ENCODE data around the gene NPC1L1. TPM values are rescaled to one million over a fixed set of nuclear protein-coding genes. Genes with fewer than 3 reads are reported as not detected.

Gene NPC1L1
- total RNA-seq, 3 donors from 2014 or later = 0.03 TPM; not detected in 2

- Mint-ChIP-seq H3K4me1 (ENCODE audit: low read depth) (peaks cover 71% of the 10 kb centered on the region), H3K27me3 (ENCODE audit: low read depth) (no peaks in the 10 kb centered on the region), H3K36me3 (ENCODE audit: insufficient read depth) (peaks cover 54% of the 10 kb centered on the region), H3K4me3 (no peak overlapping the region), H3K9me3 (no peaks in the 10 kb centered on the region)
- ATAC-seq (no peak), DNase-seq (no peak)
Measured at GRCh38 chr7:44469461-44470134, 71.5 kb downstream of the NPC1L1 start.

GRCh38 chr7:44467217-44467548 lies 73.9 kb downstream of the NPC1L1 start:
- H3K36me3 Mint-ChIP-seq (ENCODE audit: insufficient read depth) = peaks cover 50% of the 10 kb centered on the region
- ATAC-seq (no peak), DNase-seq (no peak)
- H3K4me3 Mint-ChIP-seq = no peak overlapping the region
- H3K9me3 Mint-ChIP-seq = no peaks in the 10 kb centered on the region
- peaks cover 63% of the 10 kb centered on the region for H3K4me1 Mint-ChIP-seq (ENCODE audit: low read depth)
- no peaks in the 10 kb centered on the region for H3K27me3 Mint-ChIP-seq (ENCODE audit: low read depth)

GRCh38 chr7:44466300-44467216 lies 74.6 kb downstream of the NPC1L1 start:
- Mint-ChIP-seq H3K4me3 (no peak overlapping the region), H3K36me3 (ENCODE audit: insufficient read depth) (peaks cover 50% of the 10 kb centered on the region)

GRCh38 chr7:44465490-44465889 lies 75.6 kb downstream of the NPC1L1 start:
- ATAC-seq = no peak
- Mint-ChIP-seq H3K27me3 (ENCODE audit: low read depth) (no peaks in the 10 kb centered on the region), H3K9me3 (no peaks in the 10 kb centered on the region), H3K4me3 (no peak overlapping the region), H3K36me3 (ENCODE audit: insufficient read depth) (peaks cover 47% of the 10 kb centered on the region), H3K4me1 (ENCODE audit: low read depth) (peaks cover 71% of the 10 kb centered on the region)
- DNase-seq = no peak

More at GRCh38 chr7:44466300-44467216, 74.6 kb downstream of the NPC1L1 start:
- ATAC-seq (peak; percentile 47 to 65), DNase-seq (no peak)
- Mint-ChIP-seq H3K9me3 (no peaks in the 10 kb centered on the region), H3K27me3 (ENCODE audit: low read depth) (no peaks in the 10 kb centered on the region), H3K4me1 (ENCODE audit: low read depth) (peaks cover 64% of the 10 kb centered on the region)

GRCh38 chr7:44463169-44463808 lies 77.8 kb downstream of the NPC1L1 start:
- DNase-seq = no peak
- Mint-ChIP-seq H3K9me3 (no peaks in the 10 kb centered on the region), H3K27me3 (ENCODE audit: low read depth) (no peaks in the 10 kb centered on the region), H3K4me3 (no peak overlapping the region), H3K36me3 (ENCODE audit: insufficient read depth) (peaks cover 38% of the 10 kb centered on the region), H3K4me1 (ENCODE audit: low read depth) (peaks cover 67% of the 10 kb centered on the region)
- ATAC-seq = no peak

Other genes starting within 250 kb of the NPC1L1 start
- 1 to 10 TPM in 2 of 3 donors, under 1 TPM in 1; 0.33 to 1.8 (median 1.6) TPM for gene CAMK2B, start 215.7 kb downstream of the NPC1L1 start, total RNA-seq
- 10 to 100 TPM; 68.4 to 80.3 (median 75.7) TPM for gene NUDCD3, start 50.7 kb downstream of the NPC1L1 start, total RNA-seq
- gene DDX56, start 32.6 kb upstream of the NPC1L1 start, total RNA-seq = 100 to 1,000 TPM; 224 to 239 (median 224) TPM
- gene TMED4, start 40.9 kb upstream of the NPC1L1 start, total RNA-seq = 10 to 100 TPM; 71.3 to 79.4 (median 71.4) TPM
- gene OGDH, start 65.3 kb upstream of the NPC1L1 start, total RNA-seq = 100 to 1,000 TPM in 1 of 3 donors, 10 to 100 TPM in 2; 83.0 to 105 (median 97.2) TPM
- gene ZMIZ2, start 207.5 kb upstream of the NPC1L1 start, total RNA-seq = 100 to 1,000 TPM; 109 to 137 (median 118) TPM

Measured in activated T-cell treated with anti-CD3 and anti-CD28 coated beads, Interleukin-2, amount 50 U/mL, for 4 hours (primary cell).